GM12878 (cell line): ENCODE data around the gene NHLRC3. TPM values are rescaled to one million over a fixed set of nuclear protein-coding genes. Genes with fewer than 3 reads are reported as not detected.

Experiments
- ATAC-seq: fragments of 200-7000 bp; cut with Tn5 transposase; 3 replicates; pipeline ENCODE4 v1.9.1; 2020; ENCODE audit warnings: mild to moderate bottlenecking, moderate library complexity
- BruUV-seq: library from RNA; stranded (reverse); fragments of 400-500 nt; replicated peaks from 2 replicates; lab custom pipeline; 2021; lab: Mats Ljungman, UMichigan
- CTCF ChIA-PET: fragments of 300-600 bp; sonication (Branson Sonifier 250); formaldehyde crosslinking; extraction: SDS; loops from one replicate; lab custom pipeline; 2021; ENCODE audit warnings: inconsistent platforms; lab: Yijun Ruan, JAX
- POLR2A ChIA-PET: fragments of 350-600 bp; formaldehyde crosslinking; extraction: SDS; loops from one replicate; lab custom pipeline; 2021; ENCODE audit warnings: inconsistent platforms; lab: Charles Lee
- RAD21 ChIA-PET: fragments of 300-600 bp; sonication (Branson Sonifier 250); formaldehyde crosslinking; loops from one replicate; lab custom pipeline; 2023; ENCODE audit warnings: antibody characterized with exemption; ENCODE audit not compliant: unreplicated experiment; lab: Charles Lee
- SMC1A ChIA-PET: fragments of 300-600 bp; sonication (Branson Sonifier 250); formaldehyde crosslinking; loops from one replicate; lab custom pipeline; 2023; ENCODE audit not compliant: unreplicated experiment, uncharacterized antibody; lab: Charles Lee
- DNase-seq: peaks from one replicate; pipeline ENCODE4 v3.0.0-alpha.2; 2011; ENCODE audit warnings: low read depth, low spot score
- FAIRE-seq: peaks from 3 replicates; lab custom pipeline; 2011; peaks lifted over from hg19 to GRCh38; lab: Jason Lieb, UNC
- H2AFZ ChIP-seq: 2 replicates; pipeline ENCODE4 v1.6.0; 2011; ENCODE audit warnings: low read depth, low read length, control low read depth; ENCODE audit not compliant: control insufficient read depth
- H3K27ac ChIP-seq: 2 replicates; pipeline ENCODE4 v1.5.1; 2011; ENCODE audit warnings: control low read depth; ENCODE audit not compliant: control insufficient read depth, insufficient read depth
- H3K27me3 ChIP-seq, 2 experiments: replicated peaks in 1 of 2; 2 replicates each; pipeline versions ENCODE4 v1.6.0 to v1.6.1; 2011; ENCODE audit warnings: low read length in 1 of 2; ENCODE audit not compliant: control insufficient read depth in 2 of 2, insufficient read depth in 2 of 2
- H3K36me3 ChIP-seq, 2 experiments: 2 replicates each; pipeline ENCODE4 v1.5.1; 2011; ENCODE audit warnings: low read length in 1 of 2; ENCODE audit not compliant: control insufficient read depth in 2 of 2, insufficient read depth in 2 of 2
- H3K4me1 ChIP-seq: 2 replicates; pipeline ENCODE4 v1.6.1; 2011; ENCODE audit warnings: mild to moderate bottlenecking, low read length, moderate library complexity, mixed read lengths; ENCODE audit not compliant: control insufficient read depth, insufficient read depth
- H3K4me2 ChIP-seq: 2 replicates; pipeline ENCODE4 v1.6.0; 2011; ENCODE audit warnings: control low read depth; ENCODE audit not compliant: control insufficient read depth, insufficient read depth
- H3K4me3 ChIP-seq: fragments of 200-600 bp; sonication (generic); 2 replicates; pipeline ENCODE4 v1.5.1; 2016
- H3K79me2 ChIP-seq: 2 replicates; pipeline ENCODE4 v1.6.0; 2011; ENCODE audit warnings: low read length; ENCODE audit not compliant: control insufficient read depth, insufficient read depth
- H3K9ac ChIP-seq: 2 replicates; pipeline ENCODE4 v1.8.0; 2011; ENCODE audit warnings: low read length, control low read depth, mixed read lengths; ENCODE audit not compliant: control insufficient read depth, insufficient read depth
- H3K9me3 ChIP-seq: replicated peaks from 3 replicates; pipeline ENCODE4 v1.5.1; 2011; ENCODE audit warnings: mild to moderate bottlenecking, low read length; ENCODE audit not compliant: control insufficient read depth, insufficient read depth
- H4K20me1 ChIP-seq: 2 replicates; pipeline ENCODE4 v1.6.0; 2011; ENCODE audit not compliant: control insufficient read depth, insufficient read depth
- GATAD2B ChIP-seq: fragments of 450-650 bp; conservative IDR thresholded peaks from 2 replicates; pipeline ENCODE4 v1.6.1; 2017; ENCODE audit warnings: low read depth, mild to moderate bottlenecking, moderate library complexity
- HCFC1 ChIP-seq: fragments of 150-350 bp; IDR thresholded peaks from 2 replicates; pipeline ENCODE4 v1.6.1; 2014; ENCODE audit warnings: low read length
- KDM1A ChIP-seq: fragments of 200-600 bp; sonication (generic); IDR thresholded peaks from 2 replicates; pipeline ENCODE4 v1.6.1; 2016; ENCODE audit warnings: borderline replicate concordance
- SMC3 ChIP-seq: IDR thresholded peaks from 2 replicates; pipeline ENCODE4 v1.6.1; 2011; ENCODE audit warnings: low read length, improper control_type of control experiment, borderline replicate concordance
- SPI1 ChIP-seq: IDR thresholded peaks from 2 replicates; pipeline ENCODE4 v1.6.1; 2011; ENCODE audit warnings: low read depth, mild to moderate bottlenecking, low read length, moderate library complexity, borderline replicate concordance; ENCODE audit not compliant: insufficient read depth
- ZBTB40 ChIP-seq: fragments of 450-650 bp; IDR thresholded peaks from 2 replicates; pipeline ENCODE4 v1.6.1; 2016; ENCODE audit warnings: mild to moderate bottlenecking, moderate library complexity, borderline replicate concordance
- WGBS: methylation state at CpG from one replicate; pipeline ENCODE4 v1.1.6; 2016; ENCODE audit warnings: low lambda C conversion rate; ENCODE audit not compliant: insufficient replicate concordance, insufficient coverage; ENCODE audit errors: missing lambda C conversion rate; 5-methylcytosine and 5-hydroxymethylcytosine counted together
- in situ Hi-C: fragments of 300-500 bp; cut with MboI; formaldehyde crosslinking; loops from 9 replicates; pipeline ENCODE4 v1.14.3; 2018; ENCODE audit warnings: mixed read lengths
- intact Hi-C: fragments of 100-400 bp; cut with micrococcal nuclease; formaldehyde crosslinking; loops from one replicate; pipeline ENCODE4 v1.14.2; 2022; ENCODE audit not compliant: unreplicated experiment
- polyA plus RNA-seq, 11 experiments: library from polyadenylated mRNA; depleted of rRNA in 4 of 11; unstranded in 6 of 11; stranded (reverse) in 5 of 11; fragments of >200 nt; fragmentation: Nextera tagmentation in 4 of 11; fragmentation: Illumina TruSeq in 1 of 11; extraction: Ambion mirVana in 4 of 11; extraction: Trizol in 1 of 11; gene quantifications; 1 replicate in 1 of 11; 2 replicates in 10 of 11; pipeline versions ENCODE4 v1.2.1 to v1.2.3, GENCODE V29; 2011 to 2016; ENCODE audit warnings: inconsistent platforms in 2 of 11, missing spikeins in 2 of 11, low read depth in 1 of 11
- total RNA-seq, 4 experiments: library from RNA; depleted of rRNA in 3 of 4; stranded (reverse); fragments of >200 nt in 3 of 4; fragmentation: Illumina TruSeq in 1 of 4; extraction: Trizol in 1 of 4; gene quantifications; 2 replicates each; pipeline versions ENCODE4 v1.2.1 to v1.2.3, GENCODE V29; 2013 to 2021

The NHLRC3 gene
- total and polyA plus RNA-seq, 10 of the 15 experiments (the other 5 are each of a cell fraction or from before 2014, with no cell fraction given): 8.3 to 38.0 (median 18.9) TPM

DNA sequence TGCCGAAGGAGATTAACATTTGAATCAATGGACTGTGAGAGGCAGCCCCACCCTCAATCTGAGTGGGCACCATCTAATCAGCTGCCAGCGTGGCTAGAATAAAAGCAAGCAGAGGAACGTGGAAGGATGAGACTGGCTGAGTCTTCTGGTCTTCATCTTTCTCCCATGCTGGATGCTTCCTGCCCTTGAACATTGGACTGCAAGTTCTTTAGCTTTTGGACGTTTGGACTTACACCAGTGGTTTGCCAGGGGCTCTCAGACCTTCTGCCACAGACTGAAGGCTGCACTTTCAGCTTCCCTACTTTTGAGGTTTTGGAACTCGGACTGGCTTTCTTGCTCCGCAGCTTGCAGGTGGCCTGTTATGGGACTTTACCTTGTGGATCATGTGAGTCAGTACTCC lies 14.7 kb downstream of the NHLRC3 start:
- H3K9me3 ChIP-seq: no peaks in the 10 kb centered on the region; the same call in 2 of the 3 replicates
- ChIA-PET SMC1A (interaction anchor here (0.9 to 1.4 kb wide), 3 partner anchors 12 to 563 kb away, joined by 3 to 7 read pairs (median 4); no protein-coding TSS in a partner anchor), POLR2A (no interaction called here), CTCF (interaction anchor here (0.7 to 3.3 kb wide), 4 partner anchors 553 to 618 kb away, joined by 3 to 20 read pairs (median 6); no protein-coding TSS in a partner anchor), RAD21 (no interaction called here)
- H3K36me3 ChIP-seq: 0 out of 4 replicates have a peak, but pooled peaks cover 0 to 3% of the 10 kb centered on the region in 2 experiments
- H3K4me2 ChIP-seq: no peak overlapping the region
- FAIRE-seq: no peak
- no TSS peak for BruUV-seq
- H3K4me1 ChIP-seq: no peaks in the 10 kb centered on the region
- no peak for DNase-seq
- in situ Hi-C loops: loop anchor here (5.0 to 25.0 kb wide), 2 partner anchors 49 to 1634 kb away; no protein-coding TSS in a partner anchor
- intact Hi-C loops: no loop called here
- no peaks in the 10 kb centered on the region for H3K79me2 ChIP-seq
- no peaks in the 10 kb centered on the region for H3K27me3 ChIP-seq
- H3K4me3 ChIP-seq: no peak overlapping the region
- H3K9ac ChIP-seq: no peak overlapping the region
- 81% methylated on average over 6 of the region's 6 CpGs for WGBS
- H2AFZ ChIP-seq: no peak overlapping the region
- no peak for ATAC-seq
- no peak for TF ChIP-seq GATAD2B
- TF ChIP-seq SMC3: no peak
- TF ChIP-seq ZBTB40: no peak
- TF ChIP-seq SPI1: no peak
- TF ChIP-seq KDM1A: no peak
- no peak for TF ChIP-seq HCFC1
- no peak overlapping the region for H3K27ac ChIP-seq
- no peaks in the 10 kb centered on the region; the same call in 1 of the 2 replicates for H4K20me1 ChIP-seq
